ENCODE measurements around the gene LAPTM5. TPM values are rescaled to one million over a fixed set of nuclear protein-coding genes. Genes with fewer than 3 reads are reported as not detected.

Gene LAPTM5
- polyA plus RNA-seq (2013, experiment 1 of 2) = 0.30 TPM
- 0.70 TPM for polyA plus RNA-seq (2013, experiment 2 of 2)

GRCh38 chr1:30757352-30758120, at the start of gene LAPTM5:
Gene LAPTM5, minus strand, starts transcription at chr1:30757774. Its CDS starts 29 bp downstream, at chr1:30757745.
- no peak within 1 kb of the TSS for H3K27ac ChIP-seq (ENCODE audit: low read depth, low read length)
- peaks cover 3% of the 10 kb centered on the region; the same call in 1 of the 2 replicates for H3K9me3 ChIP-seq (ENCODE audit: insufficient read depth, low read depth, low read length)

GRCh38 chr1:30806381-30807317, 49.1 kb upstream of the LAPTM5 start:
- H3K9ac ChIP-seq (ENCODE audit: low read depth, low read length) = no peak overlapping the region
- no peaks in the 10 kb centered on the region for H3K36me3 ChIP-seq (ENCODE audit: insufficient read depth, low read length)
- H3K27me3 ChIP-seq (ENCODE audit: insufficient read depth, low read length) = peaks cover 14% of the 10 kb centered on the region
- H3K4me1 ChIP-seq (ENCODE audit: insufficient read depth, low read length) = peaks cover 51% of the 10 kb centered on the region
- 85% methylated on average over 24 of the region's 24 CpGs for WGBS
- no peak overlapping the region for H3K27ac ChIP-seq (ENCODE audit: low read depth, low read length)
- no peaks in the 10 kb centered on the region for H3K9me3 ChIP-seq (ENCODE audit: insufficient read depth, low read depth, low read length)
- no peak overlapping the region for H3K4me3 ChIP-seq (ENCODE audit: low read length)

More at GRCh38 chr1:30757352-30758120, at the start of gene LAPTM5:
- Histone ChIP-seq H3K9ac (ENCODE audit: low read depth, low read length) (no peak within 1 kb of the TSS), H3K4me3 (ENCODE audit: low read length) (no peak within 1 kb of the TSS), H3K27me3 (ENCODE audit: insufficient read depth, low read length) (no peaks in the 10 kb centered on the region), H3K36me3 (ENCODE audit: insufficient read depth, low read length) (no peaks in the 10 kb centered on the region), H3K4me1 (ENCODE audit: insufficient read depth, low read length) (peaks cover 13% of the 10 kb centered on the region)
- WGBS = 88% methylated on average over 21 of the region's 21 CpGs

GRCh38 chr1:30805304-30806003, 47.9 kb upstream of the LAPTM5 start:
- H3K9ac ChIP-seq (ENCODE audit: low read depth, low read length) = no peak overlapping the region
- H3K27ac ChIP-seq (ENCODE audit: low read depth, low read length) = no peak overlapping the region
- no peak overlapping the region for H3K4me3 ChIP-seq (ENCODE audit: low read length)
- H3K27me3 ChIP-seq (ENCODE audit: insufficient read depth, low read length) = peaks cover 14% of the 10 kb centered on the region
- peaks cover 42% of the 10 kb centered on the region for H3K4me1 ChIP-seq (ENCODE audit: insufficient read depth, low read length)
- no peaks in the 10 kb centered on the region for H3K9me3 ChIP-seq (ENCODE audit: insufficient read depth, low read depth, low read length)
- H3K36me3 ChIP-seq (ENCODE audit: insufficient read depth, low read length) = no peaks in the 10 kb centered on the region
- WGBS = 49% methylated on average over 11 of the region's 11 CpGs

GRCh38 chr1:30804822-30805221, 47.2 kb upstream of the LAPTM5 start:
- no peak overlapping the region; the same call in 1 of the 2 replicates for H3K27ac ChIP-seq (ENCODE audit: low read depth, low read length)
- H3K27me3 ChIP-seq (ENCODE audit: insufficient read depth, low read length) = peaks cover 14% of the 10 kb centered on the region
- no peak overlapping the region for H3K9ac ChIP-seq (ENCODE audit: low read depth, low read length)
- 32% methylated on average over 5 of the region's 5 CpGs for WGBS
- H3K36me3 ChIP-seq (ENCODE audit: insufficient read depth, low read length) = no peaks in the 10 kb centered on the region
- H3K4me3 ChIP-seq (ENCODE audit: low read length) = no peak overlapping the region
- no peaks in the 10 kb centered on the region for H3K9me3 ChIP-seq (ENCODE audit: insufficient read depth, low read depth, low read length)
- H3K4me1 ChIP-seq (ENCODE audit: insufficient read depth, low read length) = peaks cover 36% of the 10 kb centered on the region

- Histone ChIP-seq H3K9me3 (ENCODE audit: insufficient read depth, low read depth, low read length) (no peaks in the 10 kb centered on the region), H3K27ac (ENCODE audit: low read depth, low read length) (no peak overlapping the region; the same call in 1 of the 2 replicates), H3K4me1 (ENCODE audit: insufficient read depth, low read length) (peaks cover 31% of the 10 kb centered on the region), H3K36me3 (ENCODE audit: insufficient read depth, low read length) (no peaks in the 10 kb centered on the region), H3K27me3 (ENCODE audit: insufficient read depth, low read length) (peaks cover 14% of the 10 kb centered on the region), H3K9ac (ENCODE audit: low read depth, low read length) (no peak overlapping the region), H3K4me3 (ENCODE audit: low read length) (no peak overlapping the region)
- 38% methylated on average over 7 of the region's 7 CpGs for WGBS
Observed at GRCh38 chr1:30804352-30804751, 46.8 kb upstream of the LAPTM5 start.

- H3K36me3 ChIP-seq (ENCODE audit: insufficient read depth, low read length) = no peaks in the 10 kb centered on the region
- H3K27ac ChIP-seq (ENCODE audit: low read depth, low read length) = no peak overlapping the region; the same call in 1 of the 2 replicates
- peaks cover 14% of the 10 kb centered on the region for H3K27me3 ChIP-seq (ENCODE audit: insufficient read depth, low read length)
- H3K9ac ChIP-seq (ENCODE audit: low read depth, low read length) = no peak overlapping the region
- no peaks in the 10 kb centered on the region for H3K9me3 ChIP-seq (ENCODE audit: insufficient read depth, low read depth, low read length)
- no peak overlapping the region for H3K4me3 ChIP-seq (ENCODE audit: low read length)
- 62% methylated on average over 6 of the region's 6 CpGs for WGBS
- H3K4me1 ChIP-seq (ENCODE audit: insufficient read depth, low read length) = peaks cover 29% of the 10 kb centered on the region
Observed at GRCh38 chr1:30803562-30803961, 46.0 kb upstream of the LAPTM5 start.

- peaks cover 13% of the 10 kb centered on the region for H3K27me3 ChIP-seq (ENCODE audit: insufficient read depth, low read length)
- H3K36me3 ChIP-seq (ENCODE audit: insufficient read depth, low read length) = no peaks in the 10 kb centered on the region
- H3K4me1 ChIP-seq (ENCODE audit: insufficient read depth, low read length) = peaks cover 19% of the 10 kb centered on the region
- no peaks in the 10 kb centered on the region for H3K9me3 ChIP-seq (ENCODE audit: insufficient read depth, low read depth, low read length)
- H3K4me3 ChIP-seq (ENCODE audit: low read length) = no peak overlapping the region
- H3K9ac ChIP-seq (ENCODE audit: low read depth, low read length) = no peak overlapping the region
- 4% methylated on average over 19 of the region's 19 CpGs for WGBS
- H3K27ac ChIP-seq (ENCODE audit: low read depth, low read length) = no peak overlapping the region
Observed at GRCh38 chr1:30801771-30802198, 44.2 kb upstream of the LAPTM5 start.

GRCh38 chr1:30799233-30799511, 41.6 kb upstream of the LAPTM5 start:
- no peaks in the 10 kb centered on the region for H3K27me3 ChIP-seq (ENCODE audit: insufficient read depth, low read length)
- H3K9me3 ChIP-seq (ENCODE audit: insufficient read depth, low read depth, low read length) = no peaks in the 10 kb centered on the region
- H3K4me3 ChIP-seq (ENCODE audit: low read length) = no peak overlapping the region
- H3K9ac ChIP-seq (ENCODE audit: low read depth, low read length) = no peak overlapping the region
- no peaks in the 10 kb centered on the region for H3K36me3 ChIP-seq (ENCODE audit: insufficient read depth, low read length)
- peaks cover 4% of the 10 kb centered on the region for H3K4me1 ChIP-seq (ENCODE audit: insufficient read depth, low read length)
- H3K27ac ChIP-seq (ENCODE audit: low read depth, low read length) = no peak overlapping the region

- Histone ChIP-seq H3K27me3 (ENCODE audit: insufficient read depth, low read length) (no peaks in the 10 kb centered on the region), H3K4me3 (ENCODE audit: low read length) (no peak overlapping the region), H3K27ac (ENCODE audit: low read depth, low read length) (no peak overlapping the region), H3K4me1 (ENCODE audit: insufficient read depth, low read length) (no peaks in the 10 kb centered on the region), H3K9me3 (ENCODE audit: insufficient read depth, low read depth, low read length) (no peaks in the 10 kb centered on the region), H3K9ac (ENCODE audit: low read depth, low read length) (no peak overlapping the region), H3K36me3 (ENCODE audit: insufficient read depth, low read length) (no peaks in the 10 kb centered on the region)
- 87% methylated on average over 9 of the region's 9 CpGs for WGBS
Observed at GRCh38 chr1:30798389-30799232, 41.0 kb upstream of the LAPTM5 start.

GRCh38 chr1:30795026-30795425, 37.5 kb upstream of the LAPTM5 start:
- WGBS = 92% methylated on average over 5 of the region's 5 CpGs
- no peak overlapping the region for H3K9ac ChIP-seq (ENCODE audit: low read depth, low read length)
- no peaks in the 10 kb centered on the region for H3K9me3 ChIP-seq (ENCODE audit: insufficient read depth, low read depth, low read length)
- no peaks in the 10 kb centered on the region for H3K36me3 ChIP-seq (ENCODE audit: insufficient read depth, low read length)
- no peaks in the 10 kb centered on the region for H3K4me1 ChIP-seq (ENCODE audit: insufficient read depth, low read length)
- H3K4me3 ChIP-seq (ENCODE audit: low read length) = no peak overlapping the region
- H3K27ac ChIP-seq (ENCODE audit: low read depth, low read length) = no peak overlapping the region
- no peaks in the 10 kb centered on the region for H3K27me3 ChIP-seq (ENCODE audit: insufficient read depth, low read length)

Data from HUES64 (cell line).